Activated CD8-positive, alpha-beta T cell treated with anti-CD3 and anti-CD28 coated beads for 36 hours (primary cell): ENCODE data around the gene BCOR. TPM values are rescaled to one million over a fixed set of nuclear protein-coding genes. Genes with fewer than 3 reads are reported as not detected.

Experiments
- ATAC-seq: fragments of 200-7000 bp; cut with Tn5 transposase; one replicate; pipeline ENCODE4 v1.10.0; 2021; ENCODE audit warnings: mild to moderate bottlenecking, moderate library complexity
- CTCF ChIA-PET: fragments of 350-600 bp; sonication (Branson Sonifier 250); formaldehyde crosslinking; loops from one replicate; lab custom pipeline; 2021; ENCODE audit warnings: antibody characterized with exemption; lab: Charles Lee
- POLR2A ChIA-PET: fragments of 350-600 bp; sonication (Branson Sonifier 250); formaldehyde crosslinking; loops from one replicate; lab custom pipeline; 2021; ENCODE audit warnings: antibody characterized with exemption; lab: Charles Lee
- DNase-seq: peaks from one replicate; pipeline ENCODE4 v3.0.0-alpha.2; 2020
- H3K27ac Mint-ChIP-seq: one replicate; pipeline ENCODE4 v1.8.0; 2021; ENCODE audit warnings: mild to moderate bottlenecking, mixed read lengths
- H3K27me3 Mint-ChIP-seq: one replicate; pipeline ENCODE4 v1.8.0; 2021; ENCODE audit warnings: mixed read lengths
- H3K36me3 Mint-ChIP-seq: one replicate; pipeline ENCODE4 v1.8.0; 2021; ENCODE audit warnings: low read depth, mixed read lengths
- H3K4me1 Mint-ChIP-seq: one replicate; pipeline ENCODE4 v1.8.0; 2021; ENCODE audit warnings: low read depth, mixed read lengths
- H3K4me3 Mint-ChIP-seq: one replicate; pipeline ENCODE4 v1.8.0; 2021; ENCODE audit warnings: mild to moderate bottlenecking, moderate library complexity, mixed read lengths
- H3K9me3 Mint-ChIP-seq: one replicate; pipeline ENCODE4 v1.8.0; 2021; ENCODE audit warnings: mixed read lengths
- intact Hi-C: fragments of 100-400 bp; cut with micrococcal nuclease; formaldehyde crosslinking; loops from one replicate; pipeline ENCODE4 v1.10.0; 2022
- total RNA-seq, 2 experiments: library from RNA; stranded (reverse); gene quantifications; one replicate each; pipeline ENCODE4 v1.2.3, GENCODE V29; 2021
- TF ChIP-seq, protein P1 (sequence below): fragments of 200-600 bp; IDR thresholded peaks from one replicate; pipeline ENCODE4 v1.8.0; 2022; ENCODE audit warnings: antibody characterized with exemption, mild to moderate bottlenecking

Gene BCOR
- total RNA-seq, 2 experiments from 2014 or later: 38.3 to 39.6 TPM

GRCh38 chrX:40013266-40014195 is 84.2 kb downstream of the BCOR start:
- Mint-ChIP-seq H3K9me3 (no peaks in the 10 kb centered on the region), H3K27ac (peak overlapping the region; percentile 57), H3K36me3 (no peaks in the 10 kb centered on the region), H3K4me3 (peak overlapping the region; percentile 67), H3K4me1 (peaks cover 32% of the 10 kb centered on the region), H3K27me3 (peaks cover 11% of the 10 kb centered on the region)
- POLR2A ChIA-PET: interaction anchor here (0.7 to 1.3 kb wide), 9 partner anchors 8 to 199 kb away, joined by 3 to 6 read pairs (median 3); partner anchors contain the start of gene BCOR
- intact Hi-C loops: loop anchor here (10.0 kb wide), 1 partner anchor 81 kb away; the partner anchor contains the start of gene BCOR
- TF ChIP-seq, protein P1, sequence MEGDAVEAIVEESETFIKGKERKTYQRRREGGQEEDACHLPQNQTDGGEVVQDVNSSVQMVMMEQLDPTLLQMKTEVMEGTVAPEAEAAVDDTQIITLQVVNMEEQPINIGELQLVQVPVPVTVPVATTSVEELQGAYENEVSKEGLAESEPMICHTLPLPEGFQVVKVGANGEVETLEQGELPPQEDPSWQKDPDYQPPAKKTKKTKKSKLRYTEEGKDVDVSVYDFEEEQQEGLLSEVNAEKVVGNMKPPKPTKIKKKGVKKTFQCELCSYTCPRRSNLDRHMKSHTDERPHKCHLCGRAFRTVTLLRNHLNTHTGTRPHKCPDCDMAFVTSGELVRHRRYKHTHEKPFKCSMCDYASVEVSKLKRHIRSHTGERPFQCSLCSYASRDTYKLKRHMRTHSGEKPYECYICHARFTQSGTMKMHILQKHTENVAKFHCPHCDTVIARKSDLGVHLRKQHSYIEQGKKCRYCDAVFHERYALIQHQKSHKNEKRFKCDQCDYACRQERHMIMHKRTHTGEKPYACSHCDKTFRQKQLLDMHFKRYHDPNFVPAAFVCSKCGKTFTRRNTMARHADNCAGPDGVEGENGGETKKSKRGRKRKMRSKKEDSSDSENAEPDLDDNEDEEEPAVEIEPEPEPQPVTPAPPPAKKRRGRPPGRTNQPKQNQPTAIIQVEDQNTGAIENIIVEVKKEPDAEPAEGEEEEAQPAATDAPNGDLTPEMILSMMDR: no peak
- DNase-seq: peak; percentile 67
- ATAC-seq: peak; percentile 39
- CTCF ChIA-PET: no interaction called here

GRCh38 chrX:40012868-40013265 is 84.9 kb downstream of the BCOR start:
- H3K27ac Mint-ChIP-seq: peak overlapping the region; percentile 67
- intact Hi-C loops: loop anchor here (10.0 kb wide), 1 partner anchor 82 kb away; the partner anchor contains the start of gene BCOR
- DNase-seq: peak; percentile 43

GRCh38 chrX:40012039-40012867 is 85.5 kb downstream of the BCOR start:
- ChIA-PET POLR2A (interaction anchor here (0.9 to 1.2 kb wide), 5 partner anchors 9 to 164 kb away, joined by 3 to 5 read pairs (median 3); partner anchors contain the start of gene BCOR), CTCF (interaction anchor here (1.2 kb wide), 1 partner anchor 69 kb away, joined by 3 read pairs; no protein-coding TSS in a partner anchor)
- intact Hi-C loops: loop anchor here (10.0 kb wide), 1 partner anchor 83 kb away; the partner anchor contains the start of gene BCOR
- peak overlapping the region; percentile 67 for H3K27ac Mint-ChIP-seq
- DNase-seq (peak; percentile 43), ATAC-seq (peak; percentile 15)
- H3K9me3 Mint-ChIP-seq: no peaks in the 10 kb centered on the region
- H3K4me1 Mint-ChIP-seq: peaks cover 34% of the 10 kb centered on the region
- peaks cover 18% of the 10 kb centered on the region for H3K27me3 Mint-ChIP-seq
- H3K36me3 Mint-ChIP-seq: no peaks in the 10 kb centered on the region
- peak overlapping the region; percentile 67 for H3K4me3 Mint-ChIP-seq
- TF ChIP-seq, protein P1: no peak

More at GRCh38 chrX:40012868-40013265, 84.9 kb downstream of the BCOR start:
- Mint-ChIP-seq H3K4me1 (peaks cover 32% of the 10 kb centered on the region), H3K4me3 (peak overlapping the region; percentile 67), H3K36me3 (no peaks in the 10 kb centered on the region), H3K9me3 (no peaks in the 10 kb centered on the region), H3K27me3 (peaks cover 13% of the 10 kb centered on the region)
- TF ChIP-seq, protein P1: no peak
- CTCF ChIA-PET: no interaction called here
- peak; percentile 18 for ATAC-seq
- POLR2A ChIA-PET: interaction anchor here (0.9 to 1.3 kb wide), 6 partner anchors 8 to 164 kb away, joined by 3 to 6 read pairs (median 4); partner anchors contain the start of gene BCOR

DNA sequence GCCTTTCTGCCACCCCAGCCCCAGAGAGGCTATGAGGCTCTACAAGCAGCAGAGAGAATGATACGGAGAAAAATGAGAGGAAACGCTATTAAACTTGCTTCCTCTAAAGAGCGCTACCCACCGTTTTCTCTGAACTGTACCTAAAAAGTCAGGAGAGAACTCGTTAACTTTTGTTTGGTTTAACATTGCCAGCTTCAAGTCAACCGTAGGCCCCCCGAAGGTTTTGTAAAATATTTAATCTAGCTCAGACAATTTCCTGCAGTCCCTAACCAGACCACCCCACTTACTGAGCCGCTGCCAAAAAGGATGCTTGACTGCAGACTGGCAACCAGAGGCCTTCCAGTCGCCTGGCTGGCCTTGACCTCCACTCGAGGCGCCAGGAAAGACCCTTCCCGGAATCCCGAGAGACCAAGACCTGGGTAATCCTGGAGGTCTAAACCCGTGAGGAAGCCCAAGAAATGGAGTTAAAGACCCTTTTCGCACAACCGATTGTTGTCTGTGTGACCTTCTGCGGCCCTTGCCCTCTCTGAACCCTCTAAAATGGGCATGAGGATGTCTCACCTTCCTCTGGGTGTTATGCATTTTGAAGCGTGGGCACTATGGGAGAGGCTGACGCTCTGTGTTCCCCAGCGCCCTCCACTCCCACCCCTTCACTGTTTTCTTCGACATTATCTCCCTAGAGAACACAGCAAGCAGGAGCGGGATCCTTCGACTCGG is 86.3 kb downstream of the BCOR start:
- no peaks in the 10 kb centered on the region for H3K9me3 Mint-ChIP-seq
- H3K4me1 Mint-ChIP-seq: peaks cover 34% of the 10 kb centered on the region
- no peaks in the 10 kb centered on the region for H3K36me3 Mint-ChIP-seq
- ChIA-PET POLR2A (interaction anchor here (1.1 kb wide), 1 partner anchor 151 kb away, joined by 3 read pairs; no protein-coding TSS in a partner anchor), CTCF (interaction anchor here (1.2 kb wide), 1 partner anchor 69 kb away, joined by 3 read pairs; no protein-coding TSS in a partner anchor)
- H3K4me3 Mint-ChIP-seq: peak overlapping the region; percentile 42
- no peak for ATAC-seq
- TF ChIP-seq, protein P1: no peak
- DNase-seq: peak; percentile 4
- intact Hi-C loops: loop anchor here (10.0 kb wide), 1 partner anchor 83 kb away; the partner anchor contains the start of gene BCOR
- H3K27ac Mint-ChIP-seq: peak overlapping the region; percentile 61
- peaks cover 25% of the 10 kb centered on the region for H3K27me3 Mint-ChIP-seq
